ENCODE results near the gene ZBTB8A.
"Not testable (repeated sequence)": the region's sequence is repeated elsewhere in the genome, so short reads cannot be mapped to it uniquely, and the experiment has no call there.

DNA sequence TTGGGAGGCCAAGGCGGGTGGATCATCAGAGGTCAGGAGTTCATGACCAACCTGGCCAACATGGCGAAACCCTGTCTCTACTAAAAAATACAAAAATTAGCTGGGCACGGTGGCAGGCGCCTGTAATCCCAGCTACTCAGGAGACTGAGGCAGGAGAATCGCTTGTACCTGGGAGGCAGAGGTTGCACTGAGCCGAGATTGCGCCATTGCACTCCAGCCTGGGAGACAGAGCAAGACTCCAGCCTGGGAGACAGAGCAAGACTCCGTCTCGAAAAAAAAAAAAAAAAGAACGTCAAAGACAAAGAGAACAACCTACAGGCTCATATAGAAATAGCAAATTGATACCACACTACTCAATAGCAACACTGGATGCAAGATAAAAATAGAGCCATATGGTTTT lies 10.7 kb upstream of the ZBTB8A start:
- TF ChIP-seq, protein P1, sequence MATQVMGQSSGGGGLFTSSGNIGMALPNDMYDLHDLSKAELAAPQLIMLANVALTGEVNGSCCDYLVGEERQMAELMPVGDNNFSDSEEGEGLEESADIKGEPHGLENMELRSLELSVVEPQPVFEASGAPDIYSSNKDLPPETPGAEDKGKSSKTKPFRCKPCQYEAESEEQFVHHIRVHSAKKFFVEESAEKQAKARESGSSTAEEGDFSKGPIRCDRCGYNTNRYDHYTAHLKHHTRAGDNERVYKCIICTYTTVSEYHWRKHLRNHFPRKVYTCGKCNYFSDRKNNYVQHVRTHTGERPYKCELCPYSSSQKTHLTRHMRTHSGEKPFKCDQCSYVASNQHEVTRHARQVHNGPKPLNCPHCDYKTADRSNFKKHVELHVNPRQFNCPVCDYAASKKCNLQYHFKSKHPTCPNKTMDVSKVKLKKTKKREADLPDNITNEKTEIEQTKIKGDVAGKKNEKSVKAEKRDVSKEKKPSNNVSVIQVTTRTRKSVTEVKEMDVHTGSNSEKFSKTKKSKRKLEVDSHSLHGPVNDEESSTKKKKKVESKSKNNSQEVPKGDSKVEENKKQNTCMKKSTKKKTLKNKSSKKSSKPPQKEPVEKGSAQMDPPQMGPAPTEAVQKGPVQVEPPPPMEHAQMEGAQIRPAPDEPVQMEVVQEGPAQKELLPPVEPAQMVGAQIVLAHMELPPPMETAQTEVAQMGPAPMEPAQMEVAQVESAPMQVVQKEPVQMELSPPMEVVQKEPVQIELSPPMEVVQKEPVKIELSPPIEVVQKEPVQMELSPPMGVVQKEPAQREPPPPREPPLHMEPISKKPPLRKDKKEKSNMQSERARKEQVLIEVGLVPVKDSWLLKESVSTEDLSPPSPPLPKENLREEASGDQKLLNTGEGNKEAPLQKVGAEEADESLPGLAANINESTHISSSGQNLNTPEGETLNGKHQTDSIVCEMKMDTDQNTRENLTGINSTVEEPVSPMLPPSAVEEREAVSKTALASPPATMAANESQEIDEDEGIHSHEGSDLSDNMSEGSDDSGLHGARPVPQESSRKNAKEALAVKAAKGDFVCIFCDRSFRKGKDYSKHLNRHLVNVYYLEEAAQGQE (IDR thresholded peaks at IDR 0.05), result not testable (repeated sequence)
- TF ChIP-seq CTCF (IDR thresholded peaks at IDR 0.05; ENCODE audit: low read depth, low read length, missing input control); GABPA (IDR thresholded peaks at IDR 0.05 in 1 of 2, conservative IDR thresholded peaks at IDR 0.05 in 1 of 2); JUND (IDR thresholded peaks at IDR 0.05); FOXA1 (IDR thresholded peaks at IDR 0.05): not testable (repeated sequence)
